ENCODE results near the gene ARHGAP21.

- TF ChIP-seq, protein P1, sequence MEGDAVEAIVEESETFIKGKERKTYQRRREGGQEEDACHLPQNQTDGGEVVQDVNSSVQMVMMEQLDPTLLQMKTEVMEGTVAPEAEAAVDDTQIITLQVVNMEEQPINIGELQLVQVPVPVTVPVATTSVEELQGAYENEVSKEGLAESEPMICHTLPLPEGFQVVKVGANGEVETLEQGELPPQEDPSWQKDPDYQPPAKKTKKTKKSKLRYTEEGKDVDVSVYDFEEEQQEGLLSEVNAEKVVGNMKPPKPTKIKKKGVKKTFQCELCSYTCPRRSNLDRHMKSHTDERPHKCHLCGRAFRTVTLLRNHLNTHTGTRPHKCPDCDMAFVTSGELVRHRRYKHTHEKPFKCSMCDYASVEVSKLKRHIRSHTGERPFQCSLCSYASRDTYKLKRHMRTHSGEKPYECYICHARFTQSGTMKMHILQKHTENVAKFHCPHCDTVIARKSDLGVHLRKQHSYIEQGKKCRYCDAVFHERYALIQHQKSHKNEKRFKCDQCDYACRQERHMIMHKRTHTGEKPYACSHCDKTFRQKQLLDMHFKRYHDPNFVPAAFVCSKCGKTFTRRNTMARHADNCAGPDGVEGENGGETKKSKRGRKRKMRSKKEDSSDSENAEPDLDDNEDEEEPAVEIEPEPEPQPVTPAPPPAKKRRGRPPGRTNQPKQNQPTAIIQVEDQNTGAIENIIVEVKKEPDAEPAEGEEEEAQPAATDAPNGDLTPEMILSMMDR (conservative IDR thresholded peaks at IDR 0.05 in 1 of 2, IDR thresholded peaks at IDR 0.05 in 1 of 2; ENCODE audit: extremely low read depth in 1 of 2, insufficient read depth in 1 of 2, low read depth in 1 of 2, low read length in 2 of 2), result no peak
- no peak for TF ChIP-seq EZH2 (IDR thresholded peaks at IDR 0.05; ENCODE audit: borderline replicate concordance, low read length)
Observed at GRCh38 chr10:24668247-24668646, 55.4 kb downstream of the ARHGAP21 start.

Measured in mammary epithelial cell (primary cell).